Bronchial epithelial cell (primary cell): ENCODE data around the gene LRRC8B. TPM values are rescaled to one million over a fixed set of nuclear protein-coding genes. Genes with fewer than 3 reads are reported as not detected.
A peak's percentile ranks its signal among the peaks of the same experiment; 100 is the strongest.

ENCODE experiments used
- DNase-seq: peaks from one replicate; pipeline ENCODE4 v3.0.0-alpha.2; 2010; ENCODE audit warnings: low read depth
- FAIRE-seq: peaks from 2 replicates; lab custom pipeline; 2011; peaks lifted over from hg19 to GRCh38; lab: Jason Lieb, UNC
- H3K27me3 ChIP-seq: 2 replicates; pipeline ENCODE4 v1.5.1; 2011; ENCODE audit warnings: low read length; ENCODE audit not compliant: control insufficient read depth, insufficient read depth
- H3K36me3 ChIP-seq: 2 replicates; pipeline ENCODE4 v1.5.1; 2011; ENCODE audit warnings: low read length; ENCODE audit not compliant: control insufficient read depth, insufficient read depth
- H3K4me3 ChIP-seq: 2 replicates; pipeline ENCODE4 v1.5.1; 2011; ENCODE audit warnings: mild to moderate bottlenecking, low read depth, low read length, control low read depth
- CTCF ChIP-seq: IDR thresholded peaks from 2 replicates; pipeline ENCODE4 v1.5.1; 2011; ENCODE audit warnings: mild to moderate bottlenecking, moderate library complexity, low read length, control low read depth, inconsistent platforms; ENCODE audit not compliant: insufficient read depth, severe bottlenecking
- total RNA-seq: library from RNA; depleted of rRNA; stranded (reverse); fragments of >200 nt; gene quantifications from 2 replicates; pipeline ENCODE4 v1.2.1, GENCODE V29; 2014

Gene LRRC8B
- total RNA-seq, 1 donor from 2014 or later: 7.6 TPM

- DNase-seq: peak; percentile 33
- H3K4me3 ChIP-seq: no peak overlapping the region
- no peaks in the 10 kb centered on the region for H3K27me3 ChIP-seq
- FAIRE-seq: no peak
- peaks cover 1% of the 10 kb centered on the region for H3K36me3 ChIP-seq
- no peak for TF ChIP-seq CTCF
Observed at GRCh38 chr1:89553157-89553556, 28.5 kb downstream of the LRRC8B start.

DNA sequence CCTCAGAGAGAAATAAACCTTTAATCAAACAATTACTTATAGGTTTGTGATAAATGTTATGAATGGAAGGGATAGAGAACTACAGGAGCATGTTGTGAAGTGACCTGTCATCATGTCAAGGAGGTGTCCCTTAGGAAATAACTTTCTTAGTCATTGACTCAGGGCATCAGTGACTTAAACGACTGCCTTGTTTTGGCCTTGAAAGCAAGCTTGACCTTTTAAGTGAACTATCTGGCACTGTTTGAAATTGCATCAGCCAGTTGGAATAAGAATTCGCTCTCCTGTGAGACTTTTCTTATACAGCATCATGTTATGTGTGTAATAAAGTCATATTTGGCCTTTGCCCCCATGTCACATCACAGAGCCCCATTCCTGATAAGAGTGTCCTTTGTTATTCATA lies 30.9 kb downstream of the LRRC8B start:
- no peak for DNase-seq
- Histone ChIP-seq H3K27me3 (no peaks in the 10 kb centered on the region), H3K36me3 (peaks cover 3% of the 10 kb centered on the region), H3K4me3 (no peak overlapping the region)
- FAIRE-seq: no peak
- TF ChIP-seq CTCF: no peak

- no peak for TF ChIP-seq CTCF
- Histone ChIP-seq H3K27me3 (no peaks in the 10 kb centered on the region), H3K36me3 (peaks cover 3% of the 10 kb centered on the region), H3K4me3 (no peak overlapping the region)
- peak; percentile 24 for DNase-seq
- FAIRE-seq: no peak
Observed at GRCh38 chr1:89556726-89557444, 32.3 kb downstream of the LRRC8B start.

- no peaks in the 10 kb centered on the region for H3K27me3 ChIP-seq
- H3K36me3 ChIP-seq: peaks cover 3% of the 10 kb centered on the region
- no peak for DNase-seq
- no peak overlapping the region for H3K4me3 ChIP-seq
- TF ChIP-seq CTCF: no peak
- FAIRE-seq: no peak
Observed at GRCh38 chr1:89557445-89557825, 32.8 kb downstream of the LRRC8B start.

- peaks cover 3% of the 10 kb centered on the region for H3K36me3 ChIP-seq
- DNase-seq: peak; percentile 18
- no peaks in the 10 kb centered on the region for H3K27me3 ChIP-seq
- no peak for TF ChIP-seq CTCF
- no peak overlapping the region for H3K4me3 ChIP-seq
- FAIRE-seq: no peak
Observed at GRCh38 chr1:89557956-89558355, 33.3 kb downstream of the LRRC8B start.
